Omental fat pad (tissue), 4 donors: ENCODE measurements around the gene C5orf24. TPM values are rescaled to one million over a fixed set of nuclear protein-coding genes. Genes with fewer than 3 reads are reported as not detected.
"Not testable (repeated sequence)": the region's sequence is repeated elsewhere in the genome, so short reads cannot be mapped to it uniquely, and the experiment has no call there.

Experiments used
- ATAC-seq: fragments of 150-250 bp; one replicate; pipeline ENCODE4 v1.9.1; 2016; ENCODE audit warnings: mild to moderate bottlenecking, moderate library complexity; ENCODE audit not compliant: low FRiP score
- DNase-seq: peaks from one replicate; pipeline ENCODE4 v3.0.0-alpha.2; 2019; ENCODE audit warnings: low spot score
- CTCF ChIP-seq, 3 donors: fragments of 450-650 bp; IDR thresholded peaks; one replicate each; pipeline ENCODE4 v1.5.1; 2016 to 2017; ENCODE audit warnings: antibody characterized with exemption in 3 of 3, mild to moderate bottlenecking in 3 of 3, moderate library complexity in 2 of 3
- total RNA-seq, 4 donors: library from RNA; depleted of rRNA; stranded (reverse); fragments of >200 nt; gene quantifications; one replicate each; pipeline ENCODE4 v1.1.0, GENCODE V29; 2016

C5orf24 gene
- total RNA-seq, 4 donors from 2014 or later, result 36.1 to 56.0 (median 45.9) TPM

- no peak for ATAC-seq
- TF ChIP-seq CTCF (IDR thresholded peaks at IDR 0.05), result no peak
- no peak for DNase-seq
Measured at GRCh38 chr5:134878403-134878802, 32.6 kb downstream of the C5orf24 start.

GRCh38 chr5:134879456-134879855 lies 33.7 kb downstream of the C5orf24 start:
- no peak for ATAC-seq
- no peak for DNase-seq
- no peak for TF ChIP-seq CTCF (IDR thresholded peaks at IDR 0.05)

GRCh38 chr5:134880937-134881336 lies 35.2 kb downstream of the C5orf24 start:
- ATAC-seq, result not testable (repeated sequence)

GRCh38 chr5:134881711-134882110 lies 35.9 kb downstream of the C5orf24 start:
- not testable (repeated sequence) for DNase-seq, ATAC-seq

More at GRCh38 chr5:134880937-134881336, 35.2 kb downstream of the C5orf24 start:
- not testable (repeated sequence) for DNase-seq

GRCh38 chr5:134887593-134888159 lies 41.9 kb downstream of the C5orf24 start:
- TF ChIP-seq CTCF (IDR thresholded peaks at IDR 0.05), result no peak

GRCh38 chr5:134889335-134889734 lies 43.6 kb downstream of the C5orf24 start:
- DNase-seq (no peak), ATAC-seq (no peak)
- no peak for TF ChIP-seq CTCF (IDR thresholded peaks at IDR 0.05)

More at GRCh38 chr5:134887593-134888159, 41.9 kb downstream of the C5orf24 start:
- DNase-seq (no peak), ATAC-seq (no peak)

GRCh38 chr5:134891473-134891872 lies 45.7 kb downstream of the C5orf24 start:
- no peak for ATAC-seq

More at GRCh38 chr5:134891473-134891872, 45.7 kb downstream of the C5orf24 start:
- no peak for TF ChIP-seq CTCF (IDR thresholded peaks at IDR 0.05)
- DNase-seq, result no peak
